HepG2 (cell line): ENCODE measurements around the gene LENG1. TPM values are rescaled to one million over a fixed set of nuclear protein-coding genes. Genes with fewer than 3 reads are reported as not detected.
A peak's percentile ranks its signal among the peaks of the same experiment; 100 is the strongest.

Source experiments
- HDAC1 ChIP-seq: sonication (generic); formaldehyde crosslinking; IDR thresholded peaks from 2 replicates; pipeline ENCODE4 v1.5.1; 2020; ENCODE audit warnings: mild to moderate bottlenecking, missing genetic modification reagents
- HOXA7 ChIP-seq: sonication (generic); formaldehyde crosslinking; IDR thresholded peaks from 2 replicates; pipeline ENCODE4 v1.8.1; 2022; ENCODE audit warnings: mild to moderate bottlenecking, missing genetic modification reagents, moderate library complexity
- MED13 ChIP-seq: sonication (generic); formaldehyde crosslinking; IDR thresholded peaks from 2 replicates; pipeline ENCODE4 v1.5.0; 2020; ENCODE audit warnings: missing genetic modification reagents
- MLLT10 ChIP-seq: sonication (generic); formaldehyde crosslinking; IDR thresholded peaks from 2 replicates; pipeline ENCODE4 v1.4.0; 2020; ENCODE audit warnings: missing genetic modification reagents
- MTA1 ChIP-seq: sonication (generic); formaldehyde crosslinking; IDR thresholded peaks from 2 replicates; pipeline ENCODE4 v1.4.0; 2020; ENCODE audit warnings: missing genetic modification reagents, mild to moderate bottlenecking, borderline replicate concordance
- NFYC ChIP-seq: IDR thresholded peaks from 2 replicates; pipeline ENCODE4 v1.6.1; 2016; ENCODE audit warnings: missing genetic modification reagents, missing compliant biosample characterization
- PAF1 ChIP-seq: IDR thresholded peaks from 2 replicates; pipeline ENCODE4 v1.6.1; 2016; ENCODE audit warnings: missing genetic modification reagents, missing compliant biosample characterization
- RFX1 ChIP-seq: fragments of 450-650 bp; IDR thresholded peaks from 2 replicates; pipeline ENCODE4 v1.6.1; 2017
- RXRA ChIP-seq: sonication (generic); formaldehyde crosslinking; IDR thresholded peaks from 2 replicates; pipeline ENCODE4 v1.5.1; 2020; ENCODE audit warnings: missing genetic modification reagents
- RXRB ChIP-seq: IDR thresholded peaks from 2 replicates; pipeline ENCODE4 v1.6.1; 2016; ENCODE audit warnings: borderline replicate concordance, missing genetic modification reagents, missing compliant biosample characterization
- TGIF2 ChIP-seq: IDR thresholded peaks from 2 replicates; pipeline ENCODE4 v1.6.1; 2016; ENCODE audit warnings: control low read depth, missing compliant biosample characterization
- ZNF75D ChIP-seq: sonication (generic); formaldehyde crosslinking; IDR thresholded peaks from 2 replicates; pipeline ENCODE4 v1.8.1; 2023; ENCODE audit warnings: missing genetic modification reagents, mild to moderate bottlenecking, borderline replicate concordance
- ZNF773 ChIP-seq: sonication (generic); formaldehyde crosslinking; IDR thresholded peaks from 2 replicates; pipeline ENCODE4 v1.4.0; 2020; ENCODE audit warnings: missing genetic modification reagents, borderline replicate concordance
- ZNF883 ChIP-seq: sonication (generic); formaldehyde crosslinking; IDR thresholded peaks from 2 replicates; pipeline ENCODE4 v1.5.1; 2020; ENCODE audit warnings: mild to moderate bottlenecking, missing genetic modification reagents; ENCODE audit errors: not compliant biosample characterization
- polyA plus RNA-seq, 8 experiments: library from polyadenylated mRNA; depleted of rRNA in 3 of 8; stranded (reverse) in 7 of 8; unstranded in 1 of 8; fragments of >200 nt; fragmentation: Illumina TruSeq in 4 of 8; extraction: Trizol in 4 of 8; gene quantifications; 2 replicates each; pipeline versions ENCODE4 v1.2.1 to v1.2.3, GENCODE V29; 2011 to 2016; ENCODE audit warnings: low read depth in 4 of 8, missing spikeins in 1 of 8, mixed read lengths in 1 of 8; ENCODE audit not compliant: insufficient read depth in 1 of 8
- total RNA-seq, 5 experiments: library from RNA; depleted of rRNA; stranded (reverse); fragments of >200 nt; fragmentation: Illumina TruSeq; extraction: Trizol; gene quantifications; 2 replicates each; pipeline ENCODE4 v1.2.3, GENCODE V29; 2016; ENCODE audit warnings: low read depth in 1 of 5
- TF ChIP-seq, protein P1 (sequence below): sonication (generic); formaldehyde crosslinking; IDR thresholded peaks from 2 replicates; pipeline ENCODE4 v1.8.0; 2022; ENCODE audit warnings: mild to moderate bottlenecking, missing genetic modification reagents, moderate library complexity
- TF ChIP-seq, protein P2 (sequence below): IDR thresholded peaks from 2 replicates; pipeline ENCODE4 v1.6.1; 2016; ENCODE audit warnings: low read depth, missing genetic modification reagents, missing compliant biosample characterization
- TF ChIP-seq, protein P3 (sequence below): conservative IDR thresholded peaks from 2 replicates; pipeline ENCODE4 v1.6.1; 2018; ENCODE audit warnings: missing genetic modification reagents
- TF ChIP-seq, protein P4 (sequence below): fragments of 450-650 bp; IDR thresholded peaks from 2 replicates; pipeline ENCODE4 v1.6.1; 2017; ENCODE audit warnings: mild to moderate bottlenecking

The LENG1 gene
- total and polyA plus RNA-seq, 2 of the 13 experiments (the other 11 are each of a cell fraction or from before 2014, with no cell fraction given) = 1.8 to 3.8 TPM

DNA sequence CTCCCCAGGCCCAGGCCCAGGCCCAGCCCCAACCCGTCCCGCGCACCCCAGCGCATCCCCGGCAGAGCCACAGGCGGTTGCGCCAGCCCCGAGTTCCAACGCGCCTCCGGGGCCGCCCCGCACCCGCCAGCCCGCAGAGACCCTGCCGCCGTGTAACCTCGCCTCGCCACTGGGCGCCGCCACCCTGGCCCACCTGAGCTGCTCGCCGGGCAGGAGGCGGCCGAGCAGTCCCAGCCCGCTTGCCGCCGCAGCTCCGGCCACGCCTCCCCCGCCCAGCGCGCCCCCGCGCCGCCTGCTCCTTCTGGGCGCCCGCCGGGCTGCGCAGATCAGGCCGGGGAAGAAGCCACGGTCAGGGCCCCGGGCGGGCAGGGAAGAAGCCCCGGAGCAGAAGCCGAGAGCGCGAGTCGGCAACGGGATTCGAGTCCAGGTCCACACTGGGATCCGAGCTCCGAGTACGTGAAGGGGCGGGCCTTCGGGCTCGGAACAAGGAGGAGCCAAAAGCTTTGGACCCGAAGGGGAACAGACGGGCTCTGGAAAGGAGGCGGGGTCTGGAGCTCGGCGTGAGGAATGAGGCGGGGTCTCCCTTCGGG lies 29.7 kb upstream of the LENG1 start, which contains the start of gene MBOAT7 (continued):
- TF ChIP-seq, protein P1, sequence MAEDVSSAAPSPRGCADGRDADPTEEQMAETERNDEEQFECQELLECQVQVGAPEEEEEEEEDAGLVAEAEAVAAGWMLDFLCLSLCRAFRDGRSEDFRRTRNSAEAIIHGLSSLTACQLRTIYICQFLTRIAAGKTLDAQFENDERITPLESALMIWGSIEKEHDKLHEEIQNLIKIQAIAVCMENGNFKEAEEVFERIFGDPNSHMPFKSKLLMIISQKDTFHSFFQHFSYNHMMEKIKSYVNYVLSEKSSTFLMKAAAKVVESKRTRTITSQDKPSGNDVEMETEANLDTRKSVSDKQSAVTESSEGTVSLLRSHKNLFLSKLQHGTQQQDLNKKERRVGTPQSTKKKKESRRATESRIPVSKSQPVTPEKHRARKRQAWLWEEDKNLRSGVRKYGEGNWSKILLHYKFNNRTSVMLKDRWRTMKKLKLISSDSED = no peak
- no peak for TF ChIP-seq PAF1 (CRISPR knock-in tag)
- TF ChIP-seq MLLT10 (CRISPR knock-in tag) = no peak
- TF ChIP-seq, protein P2, sequence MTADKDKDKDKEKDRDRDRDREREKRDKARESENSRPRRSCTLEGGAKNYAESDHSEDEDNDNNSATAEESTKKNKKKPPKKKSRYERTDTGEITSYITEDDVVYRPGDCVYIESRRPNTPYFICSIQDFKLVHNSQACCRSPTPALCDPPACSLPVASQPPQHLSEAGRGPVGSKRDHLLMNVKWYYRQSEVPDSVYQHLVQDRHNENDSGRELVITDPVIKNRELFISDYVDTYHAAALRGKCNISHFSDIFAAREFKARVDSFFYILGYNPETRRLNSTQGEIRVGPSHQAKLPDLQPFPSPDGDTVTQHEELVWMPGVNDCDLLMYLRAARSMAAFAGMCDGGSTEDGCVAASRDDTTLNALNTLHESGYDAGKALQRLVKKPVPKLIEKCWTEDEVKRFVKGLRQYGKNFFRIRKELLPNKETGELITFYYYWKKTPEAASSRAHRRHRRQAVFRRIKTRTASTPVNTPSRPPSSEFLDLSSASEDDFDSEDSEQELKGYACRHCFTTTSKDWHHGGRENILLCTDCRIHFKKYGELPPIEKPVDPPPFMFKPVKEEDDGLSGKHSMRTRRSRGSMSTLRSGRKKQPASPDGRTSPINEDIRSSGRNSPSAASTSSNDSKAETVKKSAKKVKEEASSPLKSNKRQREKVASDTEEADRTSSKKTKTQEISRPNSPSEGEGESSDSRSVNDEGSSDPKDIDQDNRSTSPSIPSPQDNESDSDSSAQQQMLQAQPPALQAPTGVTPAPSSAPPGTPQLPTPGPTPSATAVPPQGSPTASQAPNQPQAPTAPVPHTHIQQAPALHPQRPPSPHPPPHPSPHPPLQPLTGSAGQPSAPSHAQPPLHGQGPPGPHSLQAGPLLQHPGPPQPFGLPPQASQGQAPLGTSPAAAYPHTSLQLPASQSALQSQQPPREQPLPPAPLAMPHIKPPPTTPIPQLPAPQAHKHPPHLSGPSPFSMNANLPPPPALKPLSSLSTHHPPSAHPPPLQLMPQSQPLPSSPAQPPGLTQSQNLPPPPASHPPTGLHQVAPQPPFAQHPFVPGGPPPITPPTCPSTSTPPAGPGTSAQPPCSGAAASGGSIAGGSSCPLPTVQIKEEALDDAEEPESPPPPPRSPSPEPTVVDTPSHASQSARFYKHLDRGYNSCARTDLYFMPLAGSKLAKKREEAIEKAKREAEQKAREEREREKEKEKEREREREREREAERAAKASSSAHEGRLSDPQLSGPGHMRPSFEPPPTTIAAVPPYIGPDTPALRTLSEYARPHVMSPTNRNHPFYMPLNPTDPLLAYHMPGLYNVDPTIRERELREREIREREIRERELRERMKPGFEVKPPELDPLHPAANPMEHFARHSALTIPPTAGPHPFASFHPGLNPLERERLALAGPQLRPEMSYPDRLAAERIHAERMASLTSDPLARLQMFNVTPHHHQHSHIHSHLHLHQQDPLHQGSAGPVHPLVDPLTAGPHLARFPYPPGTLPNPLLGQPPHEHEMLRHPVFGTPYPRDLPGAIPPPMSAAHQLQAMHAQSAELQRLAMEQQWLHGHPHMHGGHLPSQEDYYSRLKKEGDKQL = no peak
- no peak for TF ChIP-seq HOXA7
- TF ChIP-seq MTA1 (CRISPR knock-in tag) = peak; percentile 53; the same call in 1 of the 2 replicates
- TF ChIP-seq TGIF2 (CRISPR knock-in tag) = no peak
- TF ChIP-seq, protein P3, sequence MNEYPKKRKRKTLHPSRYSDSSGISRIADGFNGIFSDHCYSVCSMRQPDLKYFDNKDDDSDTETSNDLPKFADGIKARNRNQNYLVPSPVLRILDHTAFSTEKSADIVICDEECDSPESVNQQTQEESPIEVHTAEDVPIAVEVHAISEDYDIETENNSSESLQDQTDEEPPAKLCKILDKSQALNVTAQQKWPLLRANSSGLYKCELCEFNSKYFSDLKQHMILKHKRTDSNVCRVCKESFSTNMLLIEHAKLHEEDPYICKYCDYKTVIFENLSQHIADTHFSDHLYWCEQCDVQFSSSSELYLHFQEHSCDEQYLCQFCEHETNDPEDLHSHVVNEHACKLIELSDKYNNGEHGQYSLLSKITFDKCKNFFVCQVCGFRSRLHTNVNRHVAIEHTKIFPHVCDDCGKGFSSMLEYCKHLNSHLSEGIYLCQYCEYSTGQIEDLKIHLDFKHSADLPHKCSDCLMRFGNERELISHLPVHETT (CRISPR knock-in tag) = 0 out of 2 replicates have a peak, but pooled peaks have one; percentile 42
- TF ChIP-seq RXRB (CRISPR knock-in tag) = no peak
- 0 out of 2 replicates have a peak, but pooled peaks have one; percentile 46 for TF ChIP-seq MED13 (CRISPR knock-in tag)
- TF ChIP-seq HDAC1 (CRISPR knock-in tag) = peak; percentile 73
- TF ChIP-seq NFYC (CRISPR knock-in tag) = no peak
- no peak for TF ChIP-seq ZNF773 (CRISPR knock-in tag)
- no peak for TF ChIP-seq RFX1
- no peak for TF ChIP-seq RXRA (CRISPR knock-in tag)
- TF ChIP-seq ZNF883 (CRISPR knock-in tag) = peak; percentile 65
- no peak for TF ChIP-seq ZNF75D (CRISPR knock-in tag)
- TF ChIP-seq, protein P4, sequence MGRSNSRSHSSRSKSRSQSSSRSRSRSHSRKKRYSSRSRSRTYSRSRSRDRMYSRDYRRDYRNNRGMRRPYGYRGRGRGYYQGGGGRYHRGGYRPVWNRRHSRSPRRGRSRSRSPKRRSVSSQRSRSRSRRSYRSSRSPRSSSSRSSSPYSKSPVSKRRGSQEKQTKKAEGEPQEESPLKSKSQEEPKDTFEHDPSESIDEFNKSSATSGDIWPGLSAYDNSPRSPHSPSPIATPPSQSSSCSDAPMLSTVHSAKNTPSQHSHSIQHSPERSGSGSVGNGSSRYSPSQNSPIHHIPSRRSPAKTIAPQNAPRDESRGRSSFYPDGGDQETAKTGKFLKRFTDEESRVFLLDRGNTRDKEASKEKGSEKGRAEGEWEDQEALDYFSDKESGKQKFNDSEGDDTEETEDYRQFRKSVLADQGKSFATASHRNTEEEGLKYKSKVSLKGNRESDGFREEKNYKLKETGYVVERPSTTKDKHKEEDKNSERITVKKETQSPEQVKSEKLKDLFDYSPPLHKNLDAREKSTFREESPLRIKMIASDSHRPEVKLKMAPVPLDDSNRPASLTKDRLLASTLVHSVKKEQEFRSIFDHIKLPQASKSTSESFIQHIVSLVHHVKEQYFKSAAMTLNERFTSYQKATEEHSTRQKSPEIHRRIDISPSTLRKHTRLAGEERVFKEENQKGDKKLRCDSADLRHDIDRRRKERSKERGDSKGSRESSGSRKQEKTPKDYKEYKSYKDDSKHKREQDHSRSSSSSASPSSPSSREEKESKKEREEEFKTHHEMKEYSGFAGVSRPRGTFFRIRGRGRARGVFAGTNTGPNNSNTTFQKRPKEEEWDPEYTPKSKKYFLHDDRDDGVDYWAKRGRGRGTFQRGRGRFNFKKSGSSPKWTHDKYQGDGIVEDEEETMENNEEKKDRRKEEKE = no peak
